ENCODE data around the gene MRPL46.

Gene MRPL46

GRCh38 chr15:88465633-88466224 is 1.5 kb downstream of the MRPL46 start:
- TF ChIP-seq CTCF (IDR thresholded peaks at IDR 0.05; ENCODE audit: extremely low read depth, insufficient read depth, missing control alignments) = no peak
- in situ Hi-C loops (cut with MboI; ENCODE audit: low pct_unique_long_range_greater_than_20kb, low sequenced_read_pairs, unreplicated experiment) = loop anchor here (10.0 kb wide), 1 partner anchor 159 kb away; the partner anchor contains the start of gene AEN

GRCh38 chr15:88463870-88464532 is 3.2 kb downstream of the MRPL46 start:
- TF ChIP-seq CTCF (IDR thresholded peaks at IDR 0.05; ENCODE audit: extremely low read depth, insufficient read depth, missing control alignments) = no peak
- in situ Hi-C loops (cut with MboI; ENCODE audit: low pct_unique_long_range_greater_than_20kb, low sequenced_read_pairs, unreplicated experiment) = loop anchor here (10.0 kb wide), 1 partner anchor 161 kb away; the partner anchor contains the start of gene AEN
- DNase-seq (ENCODE audit: low spot score) = no peak

More at GRCh38 chr15:88465633-88466224, 1.5 kb downstream of the MRPL46 start:
- DNase-seq (ENCODE audit: low spot score) = no peak

- in situ Hi-C loops (cut with MboI; ENCODE audit: low pct_unique_long_range_greater_than_20kb, low sequenced_read_pairs, unreplicated experiment) = no loop called here
- DNase-seq (ENCODE audit: low spot score) = no peak
- no peak for TF ChIP-seq CTCF (IDR thresholded peaks at IDR 0.05; ENCODE audit: extremely low read depth, insufficient read depth, missing control alignments)
Observed at GRCh38 chr15:88456733-88457132, 10.5 kb downstream of the MRPL46 start.

- peak; percentile 48 for DNase-seq (ENCODE audit: low spot score)
- in situ Hi-C loops (cut with MboI; ENCODE audit: low pct_unique_long_range_greater_than_20kb, low sequenced_read_pairs, unreplicated experiment) = no loop called here
- peak; percentile 52 for TF ChIP-seq CTCF (IDR thresholded peaks at IDR 0.05; ENCODE audit: extremely low read depth, insufficient read depth, missing control alignments)
Observed at GRCh38 chr15:88454867-88455810, 12.0 kb downstream of the MRPL46 start.

GRCh38 chr15:88454236-88454635 is 13.0 kb downstream of the MRPL46 start:
- in situ Hi-C loops (cut with MboI; ENCODE audit: low pct_unique_long_range_greater_than_20kb, low sequenced_read_pairs, unreplicated experiment) = no loop called here
- DNase-seq (ENCODE audit: low spot score) = no peak
- TF ChIP-seq CTCF (IDR thresholded peaks at IDR 0.05; ENCODE audit: extremely low read depth, insufficient read depth, missing control alignments) = no peak

GRCh38 chr15:88453651-88454050 is 13.5 kb downstream of the MRPL46 start:
- in situ Hi-C loops (cut with MboI; ENCODE audit: low pct_unique_long_range_greater_than_20kb, low sequenced_read_pairs, unreplicated experiment) = no loop called here
- no peak for TF ChIP-seq CTCF (IDR thresholded peaks at IDR 0.05; ENCODE audit: extremely low read depth, insufficient read depth, missing control alignments)
- no peak for DNase-seq (ENCODE audit: low spot score)

Data from GM13977 (cell line).